ENCODE results near the gene TRAPPC12. TPM values are rescaled to one million over a fixed set of nuclear protein-coding genes. Genes with fewer than 3 reads are reported as not detected.

Gene TRAPPC12
- total and polyA plus RNA-seq, 8 donors, result 46.6 to 158 (median 70.7) TPM

- 95 to 99% (median 98%) methylated on average over 2 of the region's 2 CpGs for WGBS, 5 donors
- no peaks in the 10 kb centered on the region for H3K27me3 ChIP-seq
- no peaks in the 10 kb centered on the region for H3K4me1 ChIP-seq
- no peak overlapping the region for H3K4me3 ChIP-seq
- intact Hi-C loops (cut with DNase I; ENCODE audit: low total_unique reads), result no loop called here
- H3K27ac ChIP-seq, result no peak overlapping the region
- DNase-seq, result no peak
- H3K9me3 ChIP-seq, result no peaks in the 10 kb centered on the region
- TF ChIP-seq CTCF (IDR thresholded peaks at IDR 0.05) (no peak), EP300 (IDR thresholded peaks at IDR 0.05) (no peak), POLR2A (IDR thresholded peaks at IDR 0.05) (no peak), POLR2AphosphoS5 (IDR thresholded peaks at IDR 0.05) (no peak)
- H3K36me3 ChIP-seq, result peaks cover 0 to 58% (median 46%) of the 10 kb centered on the region in 4 donors
Observed at GRCh38 chr2:3336844-3337243, 42.6 kb upstream of the TRAPPC12 start.

- 88 to 94% (median 90%) methylated on average over 10 of the region's 10 CpGs for WGBS, 5 donors
- no peak for DNase-seq
- TF ChIP-seq CTCF (IDR thresholded peaks at IDR 0.05), result no peak
- no peak for TF ChIP-seq POLR2AphosphoS5 (IDR thresholded peaks at IDR 0.05)
- no peak for TF ChIP-seq POLR2A (IDR thresholded peaks at IDR 0.05)
- no peak for TF ChIP-seq EP300 (IDR thresholded peaks at IDR 0.05)
- intact Hi-C loops (cut with DNase I; ENCODE audit: low total_unique reads), result no loop called here
- H3K36me3 ChIP-seq, result peaks cover 0 to 44% (median 36%) of the 10 kb centered on the region in 4 donors
- H3K4me1 ChIP-seq, result no peaks in the 10 kb centered on the region
- no peak overlapping the region for H3K27ac ChIP-seq
- H3K27me3 ChIP-seq, result no peaks in the 10 kb centered on the region
- no peaks in the 10 kb centered on the region for H3K9me3 ChIP-seq
- no peak overlapping the region for H3K4me3 ChIP-seq
Observed at GRCh38 chr2:3338340-3338739, 41.2 kb upstream of the TRAPPC12 start.

- WGBS, 5 donors, result 88 to 99% (median 97%) methylated on average over 10 of the region's 10 CpGs
- Histone ChIP-seq H3K27ac (no peak overlapping the region), H3K27me3 (no peaks in the 10 kb centered on the region), H3K4me1 (no peaks in the 10 kb centered on the region), H3K4me3 (no peak overlapping the region), H3K36me3 (peaks cover 0 to 31% (median 26%) of the 10 kb centered on the region in 4 donors), H3K9me3 (no peaks in the 10 kb centered on the region)
- intact Hi-C loops (cut with DNase I; ENCODE audit: low total_unique reads), result no loop called here
- DNase-seq, result no peak
- no peak for TF ChIP-seq POLR2AphosphoS5 (IDR thresholded peaks at IDR 0.05)
- TF ChIP-seq POLR2A (IDR thresholded peaks at IDR 0.05), result no peak
- no peak for TF ChIP-seq EP300 (IDR thresholded peaks at IDR 0.05)
- no peak for TF ChIP-seq CTCF (IDR thresholded peaks at IDR 0.05)
Observed at GRCh38 chr2:3340144-3340543, 39.4 kb upstream of the TRAPPC12 start.

GRCh38 chr2:3341336-3341735 lies 38.2 kb upstream of the TRAPPC12 start:
- H3K27me3 ChIP-seq, result no peaks in the 10 kb centered on the region
- WGBS, 5 donors, result 93 to 97% (median 95%) methylated on average over 8 of the region's 8 CpGs
- intact Hi-C loops (cut with DNase I; ENCODE audit: low total_unique reads), result no loop called here
- no peak for DNase-seq
- peaks cover 0 to 24% (median 21%) of the 10 kb centered on the region in 4 donors for H3K36me3 ChIP-seq
- no peak overlapping the region for H3K4me3 ChIP-seq
- H3K4me1 ChIP-seq, result no peaks in the 10 kb centered on the region
- TF ChIP-seq POLR2A (IDR thresholded peaks at IDR 0.05) (no peak), EP300 (IDR thresholded peaks at IDR 0.05) (no peak), POLR2AphosphoS5 (IDR thresholded peaks at IDR 0.05) (no peak), CTCF (IDR thresholded peaks at IDR 0.05) (no peak)
- H3K27ac ChIP-seq, result no peak overlapping the region
- no peaks in the 10 kb centered on the region for H3K9me3 ChIP-seq
